ENCODE results near the gene TMEM121. TPM values are rescaled to one million over a fixed set of nuclear protein-coding genes. Genes with fewer than 3 reads are reported as not detected.

The TMEM121 gene
- total and polyA plus RNA-seq, 2 of the 8 experiments (the other 6 are each of a cell fraction or from before 2014, with no cell fraction given), result 1.9 TPM; not detected in 1

DNA sequence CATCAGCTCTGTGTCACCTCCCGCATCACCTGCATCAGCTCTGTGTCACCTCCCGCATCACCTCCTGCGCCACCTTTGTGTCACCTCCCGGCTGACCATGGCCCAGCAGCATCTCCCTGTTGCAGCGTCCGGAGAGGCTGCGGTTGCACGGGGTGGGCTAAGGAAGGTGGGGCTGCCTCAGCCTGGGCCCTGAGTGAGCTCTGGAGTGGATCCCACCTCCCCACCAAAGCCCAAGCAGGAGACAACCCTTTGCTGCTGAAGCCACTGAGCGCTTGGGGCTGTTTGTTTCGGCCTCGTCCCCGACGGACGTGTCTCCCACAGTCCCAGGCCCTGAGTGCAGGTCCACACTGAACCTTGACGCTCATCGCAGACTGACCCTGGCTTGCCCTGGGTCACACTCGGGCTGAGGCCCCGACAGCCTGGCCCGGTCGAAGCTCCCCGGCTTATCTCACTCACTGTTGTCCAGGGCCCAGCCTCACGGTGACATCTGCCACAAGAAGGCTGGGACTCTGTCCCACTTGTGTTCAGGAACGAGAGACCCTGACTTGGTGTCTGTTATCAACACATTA, 12.2 kb downstream of the TMEM121 start:
- Histone ChIP-seq H3K36me3 (ENCODE audit: control insufficient read depth in 2 of 4, insufficient read depth in 4 of 4, low read length in 3 of 4) (no peaks in the 10 kb centered on the region), H2BK120ac (replicated peaks; ENCODE audit: low read depth, low read length) (no peak overlapping the region), H2BK5ac (ENCODE audit: low read depth, low read length) (no peak overlapping the region), H3K27ac (ENCODE audit: low read depth, low read length) (no peak overlapping the region), H3K23me2 (ENCODE audit: low read depth, low read length) (no peaks in the 10 kb centered on the region), H3K4ac (replicated peaks; ENCODE audit: insufficient read length, low read depth, low read length) (no peak overlapping the region), H3K56ac (replicated peaks; ENCODE audit: insufficient read length, low read depth, low read length) (no peak overlapping the region), H3K4me2 (ENCODE audit: insufficient read depth in 1 of 2, low read depth in 2 of 2, low read length in 2 of 2) (no peak overlapping the region), H3K9ac (replicated peaks in 1 of 4; ENCODE audit: extremely low read depth in 1 of 4, low read depth in 3 of 4, low read length in 3 of 4) (no peak overlapping the region), H3K4me3 (ENCODE audit: extremely low read depth in 1 of 4, insufficient read depth in 2 of 4, low read depth in 3 of 4, low read length in 4 of 4) (no peak overlapping the region), H2BK15ac (ENCODE audit: low read length) (no peak overlapping the region), H4K20me1 (replicated peaks in 1 of 2; ENCODE audit: control insufficient read depth in 1 of 2, insufficient read depth in 2 of 2, low read length in 2 of 2) (no peaks in the 10 kb centered on the region), H2BK12ac (ENCODE audit: low read depth, low read length) (no peak overlapping the region), H4K8ac (ENCODE audit: extremely low read depth, insufficient read depth, low read length) (no peak overlapping the region), H3K27me3 (replicated peaks in 1 of 4; ENCODE audit: control insufficient read depth in 3 of 4, extremely low read depth in 1 of 4, insufficient read depth in 3 of 4, low read length in 3 of 4) (no peaks in the 10 kb centered on the region; a peak in 1 of 7 replicates), H2BK20ac (ENCODE audit: low read length) (no peak overlapping the region), H3K14ac (ENCODE audit: insufficient read length) (no peak overlapping the region), H4K91ac (replicated peaks; ENCODE audit: insufficient read length, low read length) (no peak overlapping the region), H2AK5ac (ENCODE audit: low read depth, low read length) (no peak overlapping the region), H3K4me1 (replicated peaks in 1 of 4; ENCODE audit: control insufficient read depth in 3 of 4, insufficient read depth in 4 of 4, low read length in 3 of 4) (no peaks in the 10 kb centered on the region), H2AFZ (ENCODE audit: low read length) (no peak overlapping the region), H3K9me3 (ENCODE audit: insufficient read depth in 2 of 2, low read depth in 1 of 2, low read length in 1 of 2) (peaks cover 20 to 81% of the 10 kb centered on the region in 2 experiments; a peak in 3 of 4 replicates), H3K79me2 (ENCODE audit: control insufficient read depth in 1 of 2, insufficient read depth in 2 of 2, low read length in 2 of 2) (no peaks in the 10 kb centered on the region), H3K23ac (ENCODE audit: insufficient read length) (no peak overlapping the region), H3K79me1 (ENCODE audit: low read depth, low read length) (no peaks in the 10 kb centered on the region), H3K18ac (ENCODE audit: extremely low read depth, low read length) (no peak overlapping the region), H4K5ac (ENCODE audit: insufficient read length, low read depth, low read length) (no peak overlapping the region)
- CTCF ChIA-PET (ENCODE audit: partially characterized antibody), result interaction anchor here (0.8 to 2.9 kb wide), 3 partner anchors 11 to 19 kb away, joined by 3 to 21 read pairs (median 5); no protein-coding TSS in a partner anchor
- WGBS, 2 experiments (ENCODE audit: extremely low coverage in 1 of 2, insufficient coverage in 1 of 2, insufficient read length in 1 of 2, insufficient replicate concordance in 2 of 2, low coverage in 1 of 2, low lambda C conversion rate in 2 of 2, missing lambda C conversion rate in 1 of 2), result 88% methylated on average over 23 of the region's 23 CpGs; no CpG with 5 or more reads in 1 of the 2 experiments
- no peak for DNase-seq (ENCODE audit: low read depth in 1 of 2, low spot score in 2 of 2)
- FAIRE-seq, result no peak
- POLR2A ChIA-PET (ENCODE audit: partially characterized antibody), result no interaction called here
- TF ChIP-seq RXRA (IDR thresholded peaks at IDR 0.05; ENCODE audit: insufficient read depth, low read depth, low read length) (no peak), SP4 (IDR thresholded peaks at IDR 0.05; ENCODE audit: low read length) (no peak), RFX5 (IDR thresholded peaks at IDR 0.05; ENCODE audit: borderline replicate concordance, low read depth, low read length) (no peak), CHD2 (IDR thresholded peaks at IDR 0.05; ENCODE audit: low read length) (no peak), JUN (IDR thresholded peaks at IDR 0.05; ENCODE audit: low read depth, low read length) (no peak), SUZ12 (IDR thresholded peaks at IDR 0.05; ENCODE audit: low read length) (no peak), YY1 (IDR thresholded peaks at IDR 0.05; ENCODE audit: low read depth, low read length) (no peak), KDM4A (IDR thresholded peaks at IDR 0.05; ENCODE audit: low read depth, low read length, severe bottlenecking) (no peak), TCF12 (IDR thresholded peaks at IDR 0.05; ENCODE audit: low read depth, low read length) (no peak), POLR2A (IDR thresholded peaks at IDR 0.05; ENCODE audit: control extremely low read depth in 1 of 2, low read depth in 2 of 2, low read length in 2 of 2) (no peak), ZNF274 (IDR thresholded peaks at IDR 0.05; ENCODE audit: borderline replicate concordance, extremely low read depth, low read length) (no peak), MAFK (IDR thresholded peaks at IDR 0.05; ENCODE audit: low read depth, low read length) (no peak), CTBP2 (IDR thresholded peaks at IDR 0.05; ENCODE audit: borderline replicate concordance, insufficient read depth, insufficient read length, low read length) (no peak)
- TF ChIP-seq, protein P1, sequence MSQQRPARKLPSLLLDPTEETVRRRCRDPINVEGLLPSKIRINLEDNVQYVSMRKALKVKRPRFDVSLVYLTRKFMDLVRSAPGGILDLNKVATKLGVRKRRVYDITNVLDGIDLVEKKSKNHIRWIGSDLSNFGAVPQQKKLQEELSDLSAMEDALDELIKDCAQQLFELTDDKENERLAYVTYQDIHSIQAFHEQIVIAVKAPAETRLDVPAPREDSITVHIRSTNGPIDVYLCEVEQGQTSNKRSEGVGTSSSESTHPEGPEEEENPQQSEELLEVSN (IDR thresholded peaks at IDR 0.05), result no peak

Measured in H1 (cell line).